DND-41 (cell line): ENCODE results near the gene BAIAP2L1.

Source experiments
- ATAC-seq: fragments of 200-7000 bp; cut with Tn5 transposase; 3 replicates; pipeline ENCODE4 v1.9.1; 2021; ENCODE audit warnings: low read depth; ENCODE audit not compliant: insufficient read depth
- DNase-seq: peaks from one replicate; pipeline ENCODE4 v3.0.0-alpha.2; 2020
- H2AFZ ChIP-seq: 2 replicates; pipeline ENCODE4 v1.6.0; 2012; ENCODE audit warnings: low read depth, low read length
- H3K27ac ChIP-seq: 2 replicates; pipeline ENCODE4 v1.5.1; 2012; ENCODE audit warnings: low read length, inconsistent platforms
- H3K27me3 ChIP-seq: fragments of 200-600 bp; sonication (generic); 2 replicates; pipeline ENCODE4 v1.6.0; 2012; ENCODE audit warnings: low read length, mild to moderate bottlenecking, inconsistent platforms; ENCODE audit not compliant: insufficient read depth, poor library complexity
- H3K36me3 ChIP-seq: 2 replicates; pipeline ENCODE4 v1.5.1; 2012; ENCODE audit warnings: low read length, inconsistent platforms; ENCODE audit not compliant: insufficient read depth
- H3K4me1 ChIP-seq: 2 replicates; pipeline ENCODE4 v1.5.1; 2012; ENCODE audit warnings: mild to moderate bottlenecking, low read length; ENCODE audit not compliant: insufficient read depth
- H3K4me2 ChIP-seq: 2 replicates; pipeline ENCODE4 v1.6.0; 2012; ENCODE audit warnings: mild to moderate bottlenecking, moderate library complexity, low read length, inconsistent platforms; ENCODE audit not compliant: insufficient read depth
- H3K4me3 ChIP-seq, 2 experiments: fragments of 200-600 bp in 1 of 2; shearing (Covaris generic) in 1 of 2; 2 replicates each; pipeline ENCODE4 v1.5.1; 2012 to 2016; ENCODE audit warnings: inconsistent platforms in 2 of 2, low read length in 2 of 2, mild to moderate bottlenecking in 2 of 2, low read depth in 1 of 2, moderate library complexity in 1 of 2
- H3K79me2 ChIP-seq: 2 replicates; pipeline ENCODE4 v1.6.0; 2012; ENCODE audit warnings: low read length, inconsistent platforms; ENCODE audit not compliant: insufficient read depth
- H3K9ac ChIP-seq: 2 replicates; pipeline ENCODE4 v1.6.0; 2012; ENCODE audit warnings: low read depth, mild to moderate bottlenecking, inconsistent platforms, low read length, moderate library complexity
- H3K9me3 ChIP-seq: 2 replicates; pipeline ENCODE4 v1.5.1; 2012; ENCODE audit warnings: low read length, moderate library complexity, mild to moderate bottlenecking, inconsistent platforms; ENCODE audit not compliant: insufficient read depth, severe bottlenecking
- H4K20me1 ChIP-seq: 2 replicates; pipeline ENCODE4 v1.6.0; 2012; ENCODE audit warnings: low read length; ENCODE audit not compliant: insufficient read depth
- CTCF ChIP-seq: IDR thresholded peaks from 2 replicates; pipeline ENCODE4 v1.5.1; 2012; ENCODE audit warnings: borderline replicate concordance, low read length, moderate library complexity, mild to moderate bottlenecking; ENCODE audit not compliant: poor library complexity, severe bottlenecking; ENCODE audit errors: extremely low read depth
- EZH2 ChIP-seq: IDR thresholded peaks from 3 replicates; pipeline ENCODE4 v1.6.1; 2012; ENCODE audit warnings: borderline replicate concordance, low read depth, mild to moderate bottlenecking, moderate library complexity, low read length, inconsistent platforms; ENCODE audit not compliant: severe bottlenecking

BAIAP2L1 gene

GRCh38 chr7:98285157-98286092 lies 115.5 kb downstream of the BAIAP2L1 start:
- ATAC-seq (no peak), DNase-seq (no peak)
- H3K79me2 ChIP-seq = peaks cover 80% of the 10 kb centered on the region
- no peaks in the 10 kb centered on the region for H3K9me3 ChIP-seq
- no peaks in the 10 kb centered on the region for H3K27me3 ChIP-seq
- H3K4me1 ChIP-seq = peaks cover 41% of the 10 kb centered on the region
- H3K36me3 ChIP-seq = peaks cover 57% of the 10 kb centered on the region
- no peak for TF ChIP-seq CTCF
- no peak for TF ChIP-seq EZH2
- H3K4me3 ChIP-seq = no peak overlapping the region
- peak overlapping the region; percentile 30; the same call in 1 of the 2 replicates for H3K4me2 ChIP-seq
- H2AFZ ChIP-seq = no peak overlapping the region
- H3K27ac ChIP-seq = no peak overlapping the region
- no peak overlapping the region; the same call in 1 of the 2 replicates for H3K9ac ChIP-seq
- peaks cover 75% of the 10 kb centered on the region for H4K20me1 ChIP-seq

- Histone ChIP-seq H3K9ac (peak overlapping the region; percentile 83), H3K4me1 (peaks cover 41% of the 10 kb centered on the region), H4K20me1 (peaks cover 71% of the 10 kb centered on the region), H3K4me3 (peak overlapping the region in 1 of 2 experiments; percentile 96; a peak in 1 of 4 replicates), H3K27me3 (no peaks in the 10 kb centered on the region), H3K79me2 (peaks cover 75% of the 10 kb centered on the region), H2AFZ (no peak overlapping the region), H3K4me2 (peak overlapping the region; percentile 100), H3K9me3 (no peaks in the 10 kb centered on the region), H3K27ac (no peak overlapping the region), H3K36me3 (peaks cover 57% of the 10 kb centered on the region)
- no peak for DNase-seq
- ATAC-seq = no peak
- no peak for TF ChIP-seq EZH2
- TF ChIP-seq CTCF = no peak
These were observed 116.4 kb downstream of the BAIAP2L1 start for GRCh38 chr7:98284335-98285036.

GRCh38 chr7:98283887-98284222 lies 117.0 kb downstream of the BAIAP2L1 start:
- Histone ChIP-seq H3K27ac (no peak overlapping the region), H2AFZ (no peak overlapping the region), H3K79me2 (peaks cover 71% of the 10 kb centered on the region), H3K36me3 (peaks cover 57% of the 10 kb centered on the region), H3K4me1 (peaks cover 41% of the 10 kb centered on the region), H4K20me1 (peaks cover 65% of the 10 kb centered on the region), H3K4me3 (peak overlapping the region in 1 of 2 experiments; percentile 96; a peak in 2 of 4 replicates), H3K27me3 (no peaks in the 10 kb centered on the region), H3K9ac (peak overlapping the region; percentile 83), H3K4me2 (peak overlapping the region; percentile 100), H3K9me3 (no peaks in the 10 kb centered on the region)
- TF ChIP-seq EZH2 (no peak), CTCF (no peak)
- ATAC-seq (no peak), DNase-seq (no peak)
